Ovary (tissue), 9 donors: Measurements from ENCODE around the gene FANCI. TPM values are rescaled to one million over a fixed set of nuclear protein-coding genes. Genes with fewer than 3 reads are reported as not detected.

Source experiments
- DNase-seq, 5 donors: peaks; one replicate each; pipeline ENCODE4 v3.0.0-alpha.2; 2019 to 2020
- H3K27ac ChIP-seq, 2 donors: fragments of 200-600 bp; one replicate each; pipeline versions ENCODE4 v1.5.1 to v1.8.0; 2019 to 2022
- H3K27me3 ChIP-seq: fragments of 200-600 bp; one replicate; pipeline ENCODE4 v1.8.0; 2022
- H3K36me3 ChIP-seq: fragments of 200-600 bp; sonication (generic); one replicate; pipeline ENCODE4 v1.5.1; 2019
- H3K4me1 ChIP-seq: one replicate; pipeline ENCODE4 v1.8.1; 2013; ENCODE audit warnings: mild to moderate bottlenecking, moderate library complexity; ENCODE audit not compliant: insufficient read depth
- H3K4me3 ChIP-seq: fragments of 200-600 bp; sonication (generic); one replicate; pipeline ENCODE4 v1.5.1; 2017
- H3K9me3 ChIP-seq, 2 donors: fragments of 200-600 bp in 1 of 2; sonication (generic) in 1 of 2; one replicate each; pipeline versions ENCODE4 v1.5.1 to v1.8.1; 2013 to 2019; ENCODE audit warnings: mild to moderate bottlenecking in 1 of 2, moderate library complexity in 1 of 2
- EP300 ChIP-seq: sonication (generic); formaldehyde crosslinking; IDR thresholded peaks from one replicate; pipeline ENCODE4 v1.6.1; 2017; ENCODE audit warnings: antibody characterized with exemption
- POLR2A ChIP-seq: fragments of 450-650 bp; IDR thresholded peaks from one replicate; pipeline ENCODE4 v1.6.1; 2017; ENCODE audit warnings: antibody characterized with exemption, mild to moderate bottlenecking, moderate library complexity
- WGBS, 3 donors: extraction: QIAGEN DNeasy Blood & Tissue Kit in 1 of 3; methylation state at CpG; one replicate each; pipeline versions ENCODE4 v1.1.5 to v1.1.7; 2013 to 2017; 5-methylcytosine and 5-hydroxymethylcytosine counted together
- intact Hi-C, 4 donors: fragments of 100-400 bp; cut with DNase I; formaldehyde crosslinking; loops; one replicate each; pipeline versions ENCODE4 v1.11.0 to v1.15.1; 2022 to 2023
- polyA plus RNA-seq, 2 donors: library from polyadenylated mRNA; stranded (reverse); fragments of 200-250 nt in 1 of 2; fragments of 350-450 nt in 1 of 2; fragmentation: Illumina TruSeq in 1 of 2; extraction: RNeasy Lipid Tissue Mini Kit (QIAGEN cat#74804) in 1 of 2; gene quantifications; one replicate each; pipeline ENCODE4 v1.2.3, GENCODE V29; 2013 to 2014
- total RNA-seq, 7 donors: library from RNA; depleted of rRNA in 2 of 7; stranded (reverse); fragments of >200 nt in 2 of 7; fragmentation: NEBNext Ultra II Directional in 3 of 7; extraction: Animal tissue kit (Norgen Biotek cat#: 25700) in 3 of 7; gene quantifications; one replicate each; pipeline versions ENCODE4 v1.1.0 to v1.2.4, GENCODE V29; 2016 to 2023
- TF ChIP-seq, protein P1 (sequence below), 3 donors: fragments of 450-650 bp in 2 of 3; fragments of 200-600 bp in 1 of 3; IDR thresholded peaks; one replicate each; pipeline versions ENCODE4 v1.5.1 to v1.8.0; 2016 to 2022; ENCODE audit warnings: antibody characterized with exemption in 3 of 3, mild to moderate bottlenecking in 1 of 3
- donor health status: DM: no; HTN: no; CAD: no; lungs with moderate emphysema.
- donor health status: DM: no; HTN: no; CAD: no.
- donor health status: Bipolar disorder and iron deficiency.
- donor health status: DM: yes; HTN: yes; CAD: no.
- donor health status: DM: no; HTN: no; CAD: no.
- donor health status: DM: yes; HTN: yes; CAD: no.

FANCI gene
- total and polyA plus RNA-seq, 9 donors = 2.9 to 11.7 (median 4.6) TPM

DNA sequence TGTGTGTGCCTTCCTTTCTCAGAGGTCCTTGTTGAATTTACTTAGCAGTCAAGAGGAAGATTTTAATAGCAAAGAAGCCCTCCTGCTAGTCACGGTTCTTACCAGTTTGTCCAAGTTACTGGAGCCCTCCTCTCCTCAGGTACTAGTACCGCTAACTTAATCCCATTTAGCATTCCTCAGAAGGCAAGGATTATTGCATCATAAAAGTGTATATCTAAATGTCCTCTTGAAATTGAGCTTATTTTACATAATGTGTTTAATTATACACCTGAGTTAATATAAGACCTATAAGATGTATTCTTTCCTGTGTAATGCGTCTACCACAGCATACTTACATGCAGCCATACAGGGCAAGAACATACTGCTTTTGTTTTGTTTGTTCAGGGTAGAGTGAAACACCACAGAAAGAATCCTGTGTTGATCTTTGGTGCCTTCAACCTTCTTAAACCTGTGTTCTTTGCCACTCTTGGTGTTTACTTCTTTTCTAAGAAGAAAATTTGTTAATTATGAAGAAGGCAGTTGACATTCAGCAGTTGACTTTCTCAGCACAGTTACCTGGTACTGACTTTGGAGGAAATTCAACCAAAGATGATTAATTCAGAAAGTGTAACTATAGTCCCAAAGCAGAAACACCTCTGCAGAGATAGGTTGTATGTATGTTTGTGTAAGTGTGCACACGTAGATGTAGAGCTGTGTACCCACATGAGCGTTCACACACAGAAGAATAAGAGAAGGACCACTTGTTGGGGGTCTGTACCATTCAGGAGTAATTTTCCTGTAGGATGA is 57.7 kb downstream of the FANCI start:
- intact Hi-C loops = no loop called here
- H3K27me3 ChIP-seq = no peaks in the 10 kb centered on the region
- WGBS, 3 donors = 83 to 89% (median 84%) methylated on average over 5 of the region's 5 CpGs

DNA sequence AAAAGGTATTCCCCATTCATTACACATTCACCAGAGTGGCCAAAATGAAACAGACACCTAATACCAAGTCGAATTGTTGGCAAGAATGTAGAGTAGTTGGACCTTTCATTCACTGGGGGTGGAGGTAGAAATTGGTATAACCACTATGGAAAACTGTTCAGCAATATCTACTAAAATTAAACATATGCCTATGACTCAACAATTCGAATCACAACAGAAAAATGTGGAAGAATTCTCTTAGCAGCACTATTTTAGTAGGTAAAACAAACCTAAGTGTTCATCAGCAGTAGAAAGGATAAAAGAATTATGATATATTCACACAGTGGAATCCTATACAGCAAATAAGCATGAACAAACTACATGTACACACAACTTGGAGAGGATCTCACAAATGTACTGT is 60.2 kb downstream of the FANCI start:
- Histone ChIP-seq H3K27me3 (no peaks in the 10 kb centered on the region), H3K9me3 (no peaks in the 10 kb centered on the region), H3K4me3 (no peak overlapping the region), H3K27ac (no peak overlapping the region), H3K4me1 (no peaks in the 10 kb centered on the region), H3K36me3 (no peaks in the 10 kb centered on the region)
- no peak for DNase-seq
- WGBS, 3 donors = 96 to 98% (median 97%) methylated on average over 2 of the region's 2 CpGs
- TF ChIP-seq POLR2A (no peak), EP300 (no peak)
- TF ChIP-seq, protein P1, sequence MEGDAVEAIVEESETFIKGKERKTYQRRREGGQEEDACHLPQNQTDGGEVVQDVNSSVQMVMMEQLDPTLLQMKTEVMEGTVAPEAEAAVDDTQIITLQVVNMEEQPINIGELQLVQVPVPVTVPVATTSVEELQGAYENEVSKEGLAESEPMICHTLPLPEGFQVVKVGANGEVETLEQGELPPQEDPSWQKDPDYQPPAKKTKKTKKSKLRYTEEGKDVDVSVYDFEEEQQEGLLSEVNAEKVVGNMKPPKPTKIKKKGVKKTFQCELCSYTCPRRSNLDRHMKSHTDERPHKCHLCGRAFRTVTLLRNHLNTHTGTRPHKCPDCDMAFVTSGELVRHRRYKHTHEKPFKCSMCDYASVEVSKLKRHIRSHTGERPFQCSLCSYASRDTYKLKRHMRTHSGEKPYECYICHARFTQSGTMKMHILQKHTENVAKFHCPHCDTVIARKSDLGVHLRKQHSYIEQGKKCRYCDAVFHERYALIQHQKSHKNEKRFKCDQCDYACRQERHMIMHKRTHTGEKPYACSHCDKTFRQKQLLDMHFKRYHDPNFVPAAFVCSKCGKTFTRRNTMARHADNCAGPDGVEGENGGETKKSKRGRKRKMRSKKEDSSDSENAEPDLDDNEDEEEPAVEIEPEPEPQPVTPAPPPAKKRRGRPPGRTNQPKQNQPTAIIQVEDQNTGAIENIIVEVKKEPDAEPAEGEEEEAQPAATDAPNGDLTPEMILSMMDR (IDR thresholded peaks at IDR 0.05) = no peak
- intact Hi-C loops = no loop called here

More for the DNA sequence above, 57.7 kb downstream of the FANCI start:
- no peaks in the 10 kb centered on the region for H3K36me3 ChIP-seq
- H3K4me3 ChIP-seq = no peak overlapping the region
- no peaks in the 10 kb centered on the region for H3K4me1 ChIP-seq
- no peak overlapping the region for H3K27ac ChIP-seq
- no peak for DNase-seq
- TF ChIP-seq EP300 (no peak), POLR2A (no peak)
- TF ChIP-seq, protein P1 (IDR thresholded peaks at IDR 0.05) = no peak
- no peaks in the 10 kb centered on the region for H3K9me3 ChIP-seq

DNA sequence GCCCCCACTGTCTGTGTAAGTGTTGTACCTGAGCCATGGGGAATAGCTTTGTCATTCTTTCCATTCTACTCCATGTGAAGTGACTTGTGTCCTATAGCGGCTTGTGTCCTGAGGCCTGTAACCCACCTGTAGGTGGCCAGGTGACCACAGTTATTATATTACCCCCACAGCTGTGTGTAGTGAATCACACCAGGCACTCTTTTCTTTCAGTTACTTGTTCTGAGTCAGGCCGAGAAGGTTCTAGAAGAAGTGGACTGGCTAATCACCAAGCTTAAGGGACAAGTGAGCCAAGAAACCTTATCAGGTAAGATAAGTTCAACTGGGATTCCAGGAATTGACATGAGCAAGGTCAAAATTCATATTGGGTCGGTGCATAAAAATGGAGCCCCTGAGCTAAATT is 61.6 kb downstream of the FANCI start:
- Histone ChIP-seq H3K4me1 (no peaks in the 10 kb centered on the region), H3K27ac (no peak overlapping the region), H3K36me3 (no peaks in the 10 kb centered on the region), H3K4me3 (no peak overlapping the region), H3K27me3 (no peaks in the 10 kb centered on the region), H3K9me3 (no peaks in the 10 kb centered on the region)
- WGBS, 3 donors = 86 to 91% (median 86%) methylated on average over 3 of the region's 3 CpGs
- TF ChIP-seq, protein P1 (IDR thresholded peaks at IDR 0.05) = no peak
- TF ChIP-seq EP300 = no peak
- no peak for TF ChIP-seq POLR2A
- no peak for DNase-seq
- intact Hi-C loops = no loop called here

DNA sequence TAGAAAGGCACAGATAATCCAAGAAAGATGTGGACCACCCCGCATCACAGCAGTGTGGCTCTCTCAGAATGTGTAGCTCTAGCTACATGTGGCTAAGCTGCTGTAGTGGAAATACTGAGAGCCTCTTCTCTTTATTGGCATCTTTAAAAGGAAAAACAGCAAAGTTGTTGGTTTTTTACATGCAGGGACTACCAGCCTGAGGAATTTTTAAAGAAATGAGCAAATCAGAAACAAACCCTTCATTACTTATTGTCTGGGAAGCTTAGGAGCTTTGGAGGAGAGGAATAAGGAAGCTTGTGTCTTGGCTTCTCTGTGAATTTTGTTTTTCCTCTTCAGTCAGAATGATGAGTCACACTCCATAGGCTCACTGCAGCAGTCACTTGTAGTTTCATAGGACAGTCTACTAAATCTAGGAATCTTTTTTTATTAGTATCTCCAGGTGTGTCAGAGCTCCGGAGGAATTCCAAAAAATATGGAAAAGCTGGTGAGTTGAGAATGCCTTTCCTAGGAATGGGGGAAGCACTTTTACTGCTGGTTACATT is 63.3 kb downstream of the FANCI start:
- intact Hi-C loops = no loop called here
- H3K4me1 ChIP-seq = no peaks in the 10 kb centered on the region
- no peak for DNase-seq
- H3K27me3 ChIP-seq = no peaks in the 10 kb centered on the region
- no peak overlapping the region for H3K4me3 ChIP-seq
- H3K9me3 ChIP-seq = no peaks in the 10 kb centered on the region
- no peaks in the 10 kb centered on the region for H3K36me3 ChIP-seq
- no peak overlapping the region for H3K27ac ChIP-seq
- WGBS, 3 donors = 94 to 97% (median 96%) methylated on average over 2 of the region's 2 CpGs
- TF ChIP-seq EP300 (no peak), POLR2A (no peak)
- TF ChIP-seq, protein P1 (IDR thresholded peaks at IDR 0.05) = no peak
